ENCODE results near the gene IRF5.
A peak's percentile ranks its signal among the peaks of the same experiment; 100 is the strongest.

DNA sequence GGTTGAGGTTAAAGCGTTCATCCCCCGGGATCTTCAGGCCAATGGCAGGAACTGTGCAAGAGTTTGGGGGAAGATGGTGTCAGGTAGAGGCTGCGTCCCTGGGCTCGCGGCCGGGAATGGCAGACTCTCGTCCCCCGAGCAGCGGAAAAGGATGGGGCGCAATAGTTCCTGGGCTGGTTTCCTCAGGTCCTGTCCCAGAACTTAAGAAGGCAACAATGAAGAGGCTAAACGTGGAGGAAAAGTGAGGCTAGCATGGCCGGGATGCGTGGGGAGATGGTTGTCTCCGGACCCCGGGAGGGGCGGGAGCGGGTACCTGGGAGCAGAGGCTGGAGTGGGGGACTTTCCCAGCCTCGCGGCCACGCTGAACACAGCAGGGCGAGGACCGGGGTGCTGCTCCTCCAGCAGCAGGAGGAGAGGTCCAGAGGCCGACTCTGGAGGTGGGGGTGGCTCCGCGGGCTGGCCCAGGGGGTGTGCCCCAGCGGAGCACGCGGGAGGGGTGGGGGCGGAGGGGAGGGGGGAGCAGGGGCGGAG, 882 bp downstream of the IRF5 start:
- TF ChIP-seq POLR2A (IDR thresholded peaks at IDR 0.05), result peak in 2 of 4 donors; percentile 9 to 19
- TF ChIP-seq, protein P1, sequence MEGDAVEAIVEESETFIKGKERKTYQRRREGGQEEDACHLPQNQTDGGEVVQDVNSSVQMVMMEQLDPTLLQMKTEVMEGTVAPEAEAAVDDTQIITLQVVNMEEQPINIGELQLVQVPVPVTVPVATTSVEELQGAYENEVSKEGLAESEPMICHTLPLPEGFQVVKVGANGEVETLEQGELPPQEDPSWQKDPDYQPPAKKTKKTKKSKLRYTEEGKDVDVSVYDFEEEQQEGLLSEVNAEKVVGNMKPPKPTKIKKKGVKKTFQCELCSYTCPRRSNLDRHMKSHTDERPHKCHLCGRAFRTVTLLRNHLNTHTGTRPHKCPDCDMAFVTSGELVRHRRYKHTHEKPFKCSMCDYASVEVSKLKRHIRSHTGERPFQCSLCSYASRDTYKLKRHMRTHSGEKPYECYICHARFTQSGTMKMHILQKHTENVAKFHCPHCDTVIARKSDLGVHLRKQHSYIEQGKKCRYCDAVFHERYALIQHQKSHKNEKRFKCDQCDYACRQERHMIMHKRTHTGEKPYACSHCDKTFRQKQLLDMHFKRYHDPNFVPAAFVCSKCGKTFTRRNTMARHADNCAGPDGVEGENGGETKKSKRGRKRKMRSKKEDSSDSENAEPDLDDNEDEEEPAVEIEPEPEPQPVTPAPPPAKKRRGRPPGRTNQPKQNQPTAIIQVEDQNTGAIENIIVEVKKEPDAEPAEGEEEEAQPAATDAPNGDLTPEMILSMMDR (IDR thresholded peaks at IDR 0.05), result no peak
